ENCODE data around the gene B4GALT7.

B4GALT7 gene

DNA sequence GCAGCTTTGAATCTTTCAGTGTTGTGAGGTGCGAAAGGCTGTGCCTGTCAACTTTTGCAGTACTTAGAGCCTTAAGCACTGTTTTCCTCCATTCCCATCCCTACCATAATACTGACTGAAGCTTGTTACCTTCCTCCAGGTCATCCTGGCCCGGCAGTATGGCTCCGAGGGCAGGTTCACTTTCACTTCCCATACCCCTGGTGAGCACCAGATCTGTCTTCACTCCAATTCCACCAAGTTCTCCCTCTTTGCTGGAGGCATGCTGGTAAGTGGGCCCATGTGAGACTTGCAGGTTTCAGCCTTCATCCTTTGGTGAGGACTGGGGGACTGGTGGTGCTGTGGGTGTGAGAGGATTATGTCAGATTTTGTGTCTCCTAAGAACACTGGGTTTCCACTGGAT is 6.4 kb upstream of the B4GALT7 start:
- no peak for DNase-seq (ENCODE audit: low read depth, low spot score)

DNA sequence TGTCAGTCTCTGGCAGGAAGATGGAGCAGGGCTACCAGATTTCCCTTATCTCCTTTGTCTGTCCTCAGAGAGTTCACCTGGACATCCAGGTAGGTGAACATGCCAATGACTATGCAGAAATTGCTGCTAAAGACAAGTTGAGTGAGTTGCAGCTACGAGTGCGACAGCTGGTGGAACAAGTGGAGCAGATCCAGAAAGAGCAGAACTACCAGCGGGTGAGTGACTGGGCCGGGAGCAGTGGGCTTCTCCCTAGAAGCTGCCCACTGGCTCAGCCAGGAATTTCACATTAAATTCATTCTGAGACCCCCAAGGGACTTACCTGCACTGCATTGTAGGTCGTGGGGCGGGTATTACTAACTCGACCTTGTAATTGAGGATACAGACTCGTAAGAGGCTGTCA is 5.9 kb upstream of the B4GALT7 start:
- no peak for DNase-seq (ENCODE audit: low read depth, low spot score)

DNA sequence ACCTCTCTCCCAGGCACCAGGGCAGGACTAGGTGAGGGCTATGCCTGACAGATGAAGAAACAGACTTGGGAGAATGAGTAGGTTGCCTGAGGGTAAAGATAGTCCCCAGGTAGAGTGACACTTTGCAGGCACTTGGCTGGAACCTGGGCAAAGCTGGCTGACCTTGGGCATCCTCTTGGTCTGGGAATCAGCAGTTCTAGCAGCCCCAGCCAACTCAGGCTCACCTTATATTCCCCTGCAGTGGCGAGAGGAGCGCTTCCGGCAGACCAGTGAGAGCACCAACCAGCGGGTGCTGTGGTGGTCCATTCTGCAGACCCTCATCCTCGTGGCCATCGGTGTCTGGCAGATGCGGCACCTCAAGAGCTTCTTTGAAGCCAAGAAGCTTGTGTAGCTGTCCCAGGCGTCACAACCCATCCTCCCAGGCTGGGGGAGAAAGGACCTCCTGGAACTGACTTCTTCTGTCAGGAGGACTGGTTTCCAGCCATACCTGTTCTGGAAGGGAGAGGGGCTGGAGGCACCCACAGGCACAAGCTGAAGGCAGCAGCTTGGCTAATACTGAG is 4.8 kb upstream of the B4GALT7 start:
- no peak for DNase-seq (ENCODE audit: low read depth, low spot score)

DNA sequence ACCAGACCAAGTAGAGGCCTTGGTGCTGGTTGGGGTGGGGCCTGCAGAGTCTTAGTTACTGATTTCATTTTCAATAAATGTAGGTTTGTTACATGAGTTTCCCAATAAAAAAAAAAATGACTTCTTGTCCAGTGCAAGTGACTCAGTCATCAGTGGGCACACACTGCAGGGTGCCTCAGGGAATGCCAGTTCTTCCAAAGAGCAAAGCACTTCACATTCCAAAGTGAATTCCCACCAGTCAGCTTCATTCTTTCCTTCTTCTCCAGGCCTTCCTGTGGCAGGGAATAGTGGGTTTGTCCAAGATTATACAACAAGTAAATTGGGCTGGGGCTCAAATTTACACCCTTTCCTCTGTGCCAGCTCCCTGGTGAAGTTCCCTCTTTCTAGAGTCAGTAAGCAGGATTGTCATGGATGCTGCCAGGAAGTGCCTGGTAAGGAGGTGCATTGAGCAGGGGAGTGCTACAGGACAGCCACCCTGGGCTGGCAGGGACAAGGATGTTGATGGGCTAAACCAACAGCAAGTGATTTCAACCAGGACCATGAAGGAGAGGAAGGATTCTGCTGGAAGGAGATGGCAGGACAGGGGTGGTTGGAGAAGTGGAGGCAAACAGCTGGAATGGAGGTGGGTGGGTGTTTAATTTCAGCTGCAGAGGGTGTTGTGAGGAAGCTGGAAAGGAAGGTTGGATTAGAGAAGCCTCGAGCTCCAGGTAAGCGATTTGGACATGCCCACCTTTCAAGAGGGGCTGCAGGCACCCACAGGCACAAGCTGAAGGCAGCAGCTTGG is 3.7 kb upstream of the B4GALT7 start:
- DNase-seq (ENCODE audit: low read depth, low spot score) = no peak

DNA sequence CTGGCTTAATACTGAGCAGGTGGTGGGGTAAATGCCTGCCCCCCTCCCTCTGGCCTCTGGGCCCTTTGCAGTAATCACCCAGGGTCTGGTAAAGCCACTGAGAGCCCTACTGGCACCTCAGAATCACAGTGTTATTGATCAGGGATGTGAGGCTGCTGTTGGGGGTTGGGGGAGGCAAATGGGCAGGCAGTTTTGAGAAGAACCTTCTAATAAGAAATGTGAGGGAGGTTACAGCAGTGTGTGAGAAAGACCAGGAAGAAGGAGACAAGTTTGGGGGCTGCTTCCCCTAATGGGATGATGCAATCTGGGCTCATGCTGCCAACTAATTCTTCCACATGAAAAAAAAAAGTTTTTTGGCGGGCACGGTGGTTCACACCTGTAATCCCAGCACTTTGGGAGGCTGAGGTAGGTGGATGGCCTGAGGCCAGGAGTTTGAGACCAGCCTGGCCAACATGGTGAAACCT is 3.1 kb upstream of the B4GALT7 start:
- no peak for DNase-seq (ENCODE audit: low read depth, low spot score)

DNA sequence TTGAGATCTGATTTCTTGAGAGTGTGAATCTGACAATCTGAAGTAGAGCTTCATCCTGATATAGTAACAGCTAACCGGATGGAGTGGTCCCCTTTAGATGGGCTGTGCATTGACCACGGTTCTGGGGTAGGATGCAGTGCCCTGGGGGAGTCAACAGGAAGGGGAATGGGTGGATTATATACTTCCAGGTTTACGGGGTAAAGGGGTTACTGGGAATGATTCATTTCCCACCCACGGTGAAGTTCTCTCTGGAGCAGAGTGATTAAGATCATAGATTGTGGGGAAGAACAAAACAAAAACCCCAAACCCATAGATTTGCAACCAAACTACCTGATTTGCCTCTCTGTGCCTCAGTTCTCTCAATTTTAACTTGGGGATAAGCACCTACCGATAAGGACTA is 1.5 kb upstream of the B4GALT7 start:
- no peak for DNase-seq (ENCODE audit: low read depth, low spot score)

DNA sequence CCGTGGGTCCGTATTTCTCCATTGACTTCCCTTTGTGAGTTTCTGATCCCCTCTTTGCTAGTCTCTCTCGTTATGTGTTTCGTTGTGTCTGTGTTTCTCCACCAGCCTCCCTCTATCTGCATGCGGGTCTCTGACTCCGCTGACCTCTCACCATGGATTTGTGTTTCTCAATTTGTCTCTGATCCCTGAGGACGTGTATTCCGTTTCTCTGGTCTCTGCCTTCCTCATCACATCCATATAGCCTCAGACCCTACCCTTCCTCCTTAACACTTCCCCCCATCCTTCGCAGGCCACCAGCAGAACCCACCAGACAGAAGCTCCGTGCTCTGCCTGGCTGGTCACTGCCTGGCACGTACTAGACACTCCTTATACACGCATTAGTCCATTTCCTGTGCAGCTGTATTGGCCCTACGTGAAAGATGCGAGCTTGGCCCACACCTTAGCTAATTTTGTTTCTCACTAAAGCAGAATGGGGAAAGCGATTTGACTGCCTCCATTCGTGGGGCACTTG is 631 bp downstream of the B4GALT7 start:
- no peak for DNase-seq (ENCODE audit: low read depth, low spot score)

DNA sequence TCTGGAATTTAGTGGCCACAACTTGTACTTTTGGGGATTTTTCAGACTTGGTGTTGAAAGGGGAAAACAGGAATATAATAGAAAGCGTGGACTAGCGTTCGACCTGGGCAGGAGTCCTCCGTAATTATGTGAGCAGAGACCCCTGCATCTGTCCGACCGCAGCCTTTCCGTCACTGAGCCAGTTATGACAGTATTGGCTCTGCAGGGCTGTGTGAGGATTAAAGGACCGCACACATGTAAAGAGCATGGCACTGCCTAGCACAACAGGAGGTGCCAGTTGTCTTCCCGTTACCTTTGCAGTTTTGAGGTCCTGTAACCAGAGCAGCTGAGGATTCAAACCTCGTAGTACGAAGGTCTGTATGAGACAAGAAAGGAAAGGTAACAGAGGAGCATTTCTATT is 1.2 kb downstream of the B4GALT7 start:
- DNase-seq (ENCODE audit: low read depth, low spot score) = no peak

DNA sequence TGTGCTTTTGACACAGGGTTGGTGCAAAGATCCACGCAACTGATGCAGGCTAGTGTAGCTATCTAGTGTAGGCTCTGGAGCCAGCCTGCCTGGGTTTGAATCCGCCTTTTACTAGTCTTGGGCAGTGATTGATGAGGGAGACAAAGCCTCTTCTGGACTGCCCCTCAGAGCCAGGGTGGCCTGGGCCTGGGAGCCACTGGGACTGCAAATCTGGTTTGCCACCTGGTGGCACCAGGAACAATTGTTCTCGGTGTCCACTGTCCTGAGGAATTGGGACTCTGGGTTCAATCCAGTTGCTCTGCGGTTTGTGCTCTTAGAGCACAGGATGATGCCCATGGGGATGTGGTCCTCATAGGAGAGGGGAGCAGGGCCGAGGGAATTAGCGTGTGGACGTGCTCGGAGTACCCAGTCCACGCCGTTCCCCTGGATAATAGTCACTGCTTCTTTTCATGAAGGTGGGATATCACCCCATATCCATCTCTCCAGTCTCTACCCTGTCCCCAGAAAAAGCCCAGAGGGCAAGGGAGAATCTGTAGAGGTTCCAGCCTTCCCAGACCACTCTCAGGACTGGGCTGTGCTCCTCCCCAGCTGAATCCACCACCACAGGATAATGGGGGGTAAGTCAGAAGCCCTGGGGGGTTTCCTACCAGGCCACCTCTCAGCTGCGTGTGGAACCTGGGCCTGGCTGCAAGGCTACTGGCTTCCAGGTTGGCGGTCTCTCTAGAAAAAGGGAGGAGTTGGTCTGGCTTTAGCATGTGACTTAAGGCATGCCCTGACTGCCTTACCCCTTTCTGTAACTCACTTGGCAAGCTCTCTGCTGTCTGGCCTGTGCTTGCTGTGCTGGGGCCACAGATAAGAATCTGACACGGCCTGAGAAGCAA is 1.9 kb downstream of the B4GALT7 start:
- DNase-seq (ENCODE audit: low read depth, low spot score) = no peak

DNA sequence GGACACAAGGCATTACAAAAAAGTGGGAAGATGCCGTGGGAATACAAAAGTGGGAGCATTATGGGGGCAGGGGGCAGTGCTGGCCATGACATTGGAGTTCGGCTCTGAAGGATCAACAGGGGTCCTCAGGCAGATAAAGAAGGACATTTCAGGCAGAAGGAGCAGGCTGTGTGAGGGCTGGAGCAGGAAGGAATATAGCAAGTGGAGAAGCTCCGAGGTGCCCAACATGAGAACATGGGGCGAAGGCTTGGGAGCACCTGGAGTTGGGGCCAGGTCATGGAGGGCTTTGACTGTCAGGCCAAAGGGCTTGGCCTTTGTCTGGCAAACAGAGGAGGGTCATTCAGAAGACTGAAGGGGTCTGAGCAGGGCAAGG is 2.5 kb downstream of the B4GALT7 start:
- DNase-seq (ENCODE audit: low read depth, low spot score) = no peak

DNA sequence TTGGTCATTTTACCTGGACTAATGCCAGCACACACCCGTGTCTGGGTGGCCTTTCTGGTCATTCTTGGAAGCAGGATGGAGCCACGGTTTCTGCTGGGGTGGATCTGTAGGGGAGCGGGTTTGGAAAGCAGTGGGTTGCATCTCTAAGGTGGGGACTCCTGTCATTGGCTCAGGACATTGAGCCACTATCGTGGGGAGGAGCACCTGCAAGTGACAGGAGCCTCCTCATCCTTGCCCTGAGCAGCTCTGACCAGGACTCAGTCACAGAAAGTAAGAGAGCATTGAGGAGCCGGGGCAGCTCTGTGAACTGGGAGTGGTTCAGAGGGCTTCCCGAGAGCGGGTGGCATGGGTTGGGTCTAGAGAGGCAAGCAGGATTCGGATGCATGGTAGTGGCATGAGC is 3.7 kb downstream of the B4GALT7 start:
- DNase-seq (ENCODE audit: low read depth, low spot score) = no peak

DNA sequence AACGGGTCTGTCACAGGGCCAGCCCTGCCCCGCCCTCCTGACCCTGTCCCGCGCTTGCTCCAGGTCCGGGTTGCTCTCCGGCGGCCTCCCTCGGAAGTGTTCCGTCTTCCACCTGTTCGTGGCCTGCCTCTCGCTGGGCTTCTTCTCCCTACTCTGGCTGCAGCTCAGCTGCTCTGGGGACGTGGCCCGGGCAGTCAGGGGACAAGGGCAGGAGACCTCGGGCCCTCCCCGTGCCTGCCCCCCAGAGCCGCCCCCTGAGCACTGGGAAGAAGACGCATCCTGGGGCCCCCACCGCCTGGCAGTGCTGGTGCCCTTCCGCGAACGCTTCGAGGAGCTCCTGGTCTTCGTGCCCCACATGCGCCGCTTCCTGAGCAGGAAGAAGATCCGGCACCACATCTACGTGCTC is 4.2 kb downstream of the B4GALT7 start:
- no peak for DNase-seq (ENCODE audit: low read depth, low spot score)

DNA sequence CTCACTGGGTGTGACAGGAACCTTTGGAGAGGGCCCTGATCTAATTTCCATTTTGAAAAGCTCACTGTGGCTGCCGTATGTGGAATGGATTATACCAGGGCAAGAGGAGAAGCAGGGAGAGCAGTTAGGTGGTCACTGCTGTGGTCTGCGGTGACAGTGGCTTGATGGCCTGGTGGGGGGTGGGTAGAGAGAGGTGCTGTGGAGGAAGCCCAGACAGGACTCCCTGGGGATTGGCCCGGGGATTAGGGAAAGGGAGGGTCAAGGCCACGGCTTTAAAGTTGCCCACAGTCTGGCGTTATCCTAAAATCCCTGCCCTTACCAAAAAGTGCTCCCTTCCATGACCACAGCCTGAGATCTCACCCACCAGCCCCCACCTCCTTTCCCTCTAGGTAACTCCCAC is 4.7 kb downstream of the B4GALT7 start:
- DNase-seq (ENCODE audit: low read depth, low spot score) = no peak

DNA sequence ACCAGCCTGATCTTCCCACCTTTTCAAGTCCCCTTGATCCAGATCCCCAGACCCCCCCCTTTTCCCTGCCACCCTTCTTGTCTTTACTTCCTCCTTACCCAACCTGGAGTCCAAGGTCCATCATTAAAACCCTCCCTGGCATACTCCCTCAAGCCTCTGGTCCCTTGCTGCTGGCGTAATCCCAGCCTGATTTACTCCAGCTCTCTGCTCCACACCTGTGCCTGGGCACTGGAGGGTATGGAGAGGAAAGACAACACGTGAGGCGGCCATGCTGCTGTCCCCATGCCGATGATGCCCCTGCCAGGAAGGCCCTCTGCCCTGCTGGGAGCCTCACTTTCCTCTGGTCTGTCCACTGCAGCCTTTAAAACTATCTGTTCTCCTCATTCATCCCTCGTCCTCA is 5.1 kb downstream of the B4GALT7 start:
- no peak for DNase-seq (ENCODE audit: low read depth, low spot score)

DNA sequence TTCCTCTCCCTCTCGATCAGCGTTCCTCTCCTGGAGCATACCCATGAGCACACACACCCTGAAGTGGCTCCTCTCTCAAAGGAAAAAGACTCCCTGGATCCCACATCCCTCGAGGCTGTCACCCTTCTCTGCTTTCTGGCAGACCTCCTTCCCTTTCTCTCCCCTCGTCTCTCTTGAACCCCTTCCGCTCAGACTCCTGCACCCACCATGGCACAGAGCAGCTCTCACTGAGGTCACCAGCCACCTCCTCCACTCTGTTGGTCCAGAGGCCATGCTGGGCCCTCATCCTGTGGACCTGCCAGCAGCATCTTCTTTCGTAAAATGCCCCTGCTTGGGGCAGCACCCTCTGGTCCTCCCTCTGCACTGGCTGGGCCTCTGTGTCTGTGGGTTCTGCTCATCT is 5.7 kb downstream of the B4GALT7 start:
- no peak for DNase-seq (ENCODE audit: low read depth, low spot score)

DNA sequence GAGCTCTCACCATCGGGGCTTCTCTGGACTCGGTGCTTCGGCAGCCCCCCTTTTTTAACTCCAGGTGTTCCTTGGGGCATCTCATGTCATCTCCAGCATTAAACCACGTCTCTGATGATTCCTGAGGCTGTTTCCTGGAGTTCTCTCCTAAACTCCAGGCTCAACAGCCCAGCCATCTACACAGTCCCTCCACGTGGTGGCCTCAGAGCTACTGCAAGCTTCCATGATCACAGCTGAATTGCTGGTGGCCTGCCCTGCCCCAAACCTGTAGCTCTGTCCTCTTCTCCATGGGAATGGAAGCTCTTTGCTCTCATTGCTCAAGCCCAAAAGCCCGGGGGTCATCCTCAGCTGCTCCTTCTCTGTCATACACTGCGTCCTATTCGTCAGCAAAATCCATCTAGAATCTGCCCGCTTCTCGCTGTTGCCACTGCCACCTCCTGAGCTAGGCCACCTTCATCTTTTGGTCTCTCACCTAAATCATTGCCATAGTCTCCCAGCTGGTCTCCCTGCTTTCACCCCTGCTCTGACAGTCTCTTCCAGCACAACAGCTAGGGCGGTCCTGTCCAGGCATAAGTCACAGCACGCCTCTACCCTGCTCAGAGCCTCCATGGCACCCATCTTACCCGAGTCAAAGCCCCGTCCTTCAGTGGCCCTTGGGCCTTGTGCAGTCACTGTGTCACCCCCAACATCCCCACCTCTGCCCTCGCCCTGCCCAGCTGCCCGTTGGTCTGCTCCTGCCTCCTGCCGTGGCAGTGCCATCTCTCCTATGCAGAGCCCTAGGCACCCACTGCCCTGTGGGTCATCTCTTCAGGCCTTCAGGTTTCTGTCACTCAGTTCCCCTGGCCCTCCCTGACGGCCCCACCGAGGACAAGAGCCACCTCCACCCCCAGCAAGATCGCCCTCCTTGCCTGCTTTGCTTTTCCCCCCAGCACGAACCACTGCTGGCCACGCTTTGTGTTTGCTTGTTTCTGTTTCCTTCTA is 6.4 kb downstream of the B4GALT7 start:
- DNase-seq (ENCODE audit: low read depth, low spot score) = no peak

DNA sequence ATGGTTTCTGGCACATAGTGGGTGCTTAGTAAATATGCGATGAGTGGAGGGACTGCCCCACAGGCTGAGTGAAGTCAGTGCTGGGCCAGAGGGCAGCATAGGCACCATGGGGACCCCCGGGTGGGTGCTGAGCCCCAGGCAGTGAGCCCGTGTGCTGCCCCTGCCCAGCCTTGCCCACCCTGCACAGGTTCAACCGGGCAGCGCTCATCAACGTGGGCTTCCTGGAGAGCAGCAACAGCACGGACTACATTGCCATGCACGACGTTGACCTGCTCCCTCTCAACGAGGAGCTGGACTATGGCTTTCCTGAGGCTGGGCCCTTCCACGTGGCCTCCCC is 7.2 kb downstream of the B4GALT7 start:
- no peak for DNase-seq (ENCODE audit: low read depth, low spot score)

DNA sequence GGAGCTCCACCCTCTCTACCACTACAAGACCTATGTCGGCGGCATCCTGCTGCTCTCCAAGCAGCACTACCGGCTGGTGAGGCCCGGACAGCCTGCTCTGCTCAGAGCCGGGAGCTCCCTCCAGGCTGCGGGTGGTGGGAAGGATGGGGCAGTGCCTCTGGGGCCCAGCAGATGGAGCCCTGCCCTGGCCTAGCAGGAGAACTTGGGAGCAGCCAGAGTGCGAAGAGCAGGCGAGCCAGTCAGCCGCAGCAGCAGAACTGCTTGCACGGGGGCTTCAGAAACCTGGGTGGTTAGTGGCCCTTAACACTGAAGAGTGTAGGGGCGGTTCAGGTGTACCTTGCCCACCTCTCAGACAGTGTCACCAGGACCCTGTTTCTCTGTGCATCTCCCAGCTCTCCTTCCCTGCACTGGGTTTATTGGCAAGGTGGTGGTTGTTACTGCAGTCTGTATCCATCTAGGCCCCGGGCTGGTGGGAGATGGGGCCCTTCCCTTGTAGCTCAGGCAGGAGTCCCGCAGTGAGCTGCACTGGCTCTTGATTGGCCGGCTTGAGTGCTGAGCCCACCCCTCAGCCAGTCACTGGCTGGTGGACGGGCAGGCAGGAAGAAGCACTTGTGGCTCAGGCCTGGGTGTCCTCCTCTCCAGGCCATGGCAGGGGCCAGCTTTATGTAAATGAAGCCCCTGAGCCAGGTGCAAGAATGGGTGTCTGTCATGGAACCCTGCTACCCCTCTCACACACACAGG is 7.7 kb downstream of the B4GALT7 start:
- DNase-seq (ENCODE audit: low read depth, low spot score) = no peak

DNA sequence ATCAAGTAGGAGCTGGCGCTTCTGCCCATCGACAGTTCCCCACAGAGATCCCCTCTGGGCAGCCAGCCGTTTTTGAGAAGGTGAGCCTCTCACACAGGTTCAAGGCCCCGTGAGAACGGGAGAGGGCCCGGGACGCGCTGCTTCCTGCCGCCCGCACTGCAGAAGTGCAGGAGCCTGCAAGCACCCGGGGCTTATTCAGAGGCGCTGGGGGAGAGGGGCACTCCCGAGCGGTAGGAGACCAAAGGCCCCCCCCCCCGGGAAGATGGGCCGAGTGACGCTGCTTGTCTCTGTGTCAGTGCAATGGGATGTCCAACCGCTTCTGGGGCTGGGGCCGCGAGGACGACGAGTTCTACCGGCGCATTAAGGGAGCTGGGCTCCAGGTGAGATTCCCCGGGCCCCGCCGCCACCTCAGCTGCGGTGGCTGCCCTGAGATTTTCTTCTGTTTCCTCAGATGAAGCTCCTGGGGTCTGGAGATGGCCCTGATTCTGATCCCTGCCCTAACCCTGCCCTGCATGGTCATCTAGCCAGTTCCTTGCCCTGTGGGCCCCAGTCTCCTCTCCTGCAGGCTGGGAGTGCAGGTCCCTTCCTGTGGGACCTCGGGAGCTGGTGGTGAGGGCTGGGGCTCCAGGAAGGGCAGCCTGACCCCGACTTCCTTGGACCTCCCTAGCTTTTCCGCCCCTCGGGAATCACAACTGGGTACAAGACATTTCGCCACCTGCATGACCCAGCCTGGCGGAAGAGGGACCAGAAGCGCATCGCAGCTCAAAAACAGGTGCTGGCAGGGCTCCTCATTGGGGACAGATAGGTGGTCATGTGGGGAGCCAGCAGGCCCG is 8.5 kb downstream of the B4GALT7 start:
- DNase-seq (ENCODE audit: low read depth, low spot score) = no peak

Data from activated CD4-positive, CD25-positive, alpha-beta regulatory T cell treated with anti-CD3 and anti-CD28 coated beads, Interleukin-2, amount 50 U/mL, for 16 hours (primary cell).